IMR-90 (cell line): ENCODE measurements around the gene CDC25A. TPM values are rescaled to one million over a fixed set of nuclear protein-coding genes. Genes with fewer than 3 reads are reported as not detected.

ENCODE experiments used
- ATAC-seq: fragments of 200-7000 bp; cut with Tn5 transposase; 2 replicates; pipeline ENCODE4 v1.9.1; 2020; ENCODE audit warnings: low read depth, mild to moderate bottlenecking, moderate library complexity
- BruUV-seq: library from RNA; stranded (reverse); fragments of 400-500 nt; replicated peaks from 2 replicates; lab custom pipeline; 2021; lab: Mats Ljungman, UMichigan
- CTCF ChIA-PET: fragments of 300-600 bp; formaldehyde crosslinking; extraction: SDS; loops from one replicate; lab custom pipeline; 2021; ENCODE audit warnings: antibody characterized with exemption; lab: Yijun Ruan, JAX
- POLR2A ChIA-PET: fragments of 300-600 bp; sonication (Branson Sonifier 250); formaldehyde crosslinking; loops from one replicate; lab custom pipeline; 2022; ENCODE audit warnings: antibody characterized with exemption; ENCODE audit not compliant: unreplicated experiment; lab: Charles Lee
- DNase-seq: peaks from one replicate; pipeline ENCODE4 v3.0.0; 2013
- H2AFZ ChIP-seq: replicated peaks from 2 replicates; pipeline ENCODE3; 2013; ENCODE audit warnings: low read length, mild to moderate bottlenecking; ENCODE audit not compliant: poor library complexity
- H2AK5ac ChIP-seq: 2 replicates; pipeline ENCODE4 v1.6.1; 2013; ENCODE audit warnings: low read depth, low read length, inconsistent platforms
- H2AK9ac ChIP-seq: replicated peaks from 2 replicates; pipeline ENCODE3; 2013; ENCODE audit warnings: mild to moderate bottlenecking, low read depth, low read length, moderate library complexity; ENCODE audit not compliant: poor library complexity
- H2BK120ac ChIP-seq: 2 replicates; pipeline ENCODE4 v1.6.1; 2013; ENCODE audit warnings: low read depth, low read length, inconsistent platforms
- H2BK15ac ChIP-seq: 3 replicates; pipeline ENCODE4 v1.6.1; 2013; ENCODE audit warnings: low read depth, low read length, inconsistent platforms
- H2BK20ac ChIP-seq: 2 replicates; pipeline ENCODE4 v1.6.1; 2013; ENCODE audit warnings: low read depth, mild to moderate bottlenecking, inconsistent platforms, low read length, moderate library complexity
- H2BK5ac ChIP-seq: 2 replicates; pipeline ENCODE4 v1.6.1; 2013; ENCODE audit warnings: mild to moderate bottlenecking, low read depth, low read length, inconsistent platforms; ENCODE audit not compliant: poor library complexity, severe bottlenecking
- H3K14ac ChIP-seq: replicated peaks from 2 replicates; pipeline ENCODE4 v1.6.1; 2013; ENCODE audit warnings: low read depth, low read length, inconsistent platforms
- H3K18ac ChIP-seq: 2 replicates; pipeline ENCODE4 v1.6.1; 2013; ENCODE audit warnings: low read depth, low read length, control low read depth
- H3K23ac ChIP-seq: 2 replicates; pipeline ENCODE4 v1.6.1; 2013; ENCODE audit warnings: low read depth, low read length, inconsistent platforms
- H3K27ac ChIP-seq: 2 replicates; pipeline ENCODE4 v1.5.1; 2013; ENCODE audit warnings: mild to moderate bottlenecking, control low read depth, low read length; ENCODE audit not compliant: insufficient read depth
- H3K27me3 ChIP-seq: 2 replicates; pipeline ENCODE4 v1.6.1; 2013; ENCODE audit warnings: low read length; ENCODE audit not compliant: control insufficient read depth, insufficient read depth
- H3K36me3 ChIP-seq: 2 replicates; pipeline ENCODE4 v1.6.1; 2013; ENCODE audit warnings: low read length, mixed read lengths; ENCODE audit not compliant: control insufficient read depth, insufficient read depth
- H3K4ac ChIP-seq: 2 replicates; pipeline ENCODE4 v1.6.1; 2013; ENCODE audit warnings: low read depth, low read length, inconsistent platforms
- H3K4me1 ChIP-seq: 2 replicates; pipeline ENCODE4 v1.6.1; 2013; ENCODE audit warnings: low read length, mixed read lengths; ENCODE audit not compliant: control insufficient read depth, insufficient read depth
- H3K4me2 ChIP-seq: 2 replicates; pipeline ENCODE4 v1.6.1; 2013; ENCODE audit warnings: low read depth, mild to moderate bottlenecking, control low read depth, low read length, moderate library complexity
- H3K4me3 ChIP-seq: 2 replicates; pipeline ENCODE4 v1.5.1; 2013; ENCODE audit warnings: low read depth, mild to moderate bottlenecking, control low read depth, low read length, moderate library complexity; ENCODE audit not compliant: insufficient read depth
- H3K56ac ChIP-seq: 2 replicates; pipeline ENCODE4 v1.6.1; 2013; ENCODE audit warnings: low read length, inconsistent platforms; ENCODE audit not compliant: insufficient read depth; ENCODE audit errors: extremely low read depth
- H3K79me1 ChIP-seq, 2 experiments: 2 replicates each; pipeline ENCODE4 v1.6.1; 2013; ENCODE audit warnings: low read length in 2 of 2, inconsistent platforms in 1 of 2, low read depth in 1 of 2
- H3K9ac ChIP-seq: 2 replicates; pipeline ENCODE4 v1.6.1; 2013; ENCODE audit warnings: low read depth, low read length, control low read depth
- H3K9me1 ChIP-seq: 2 replicates; pipeline ENCODE4 v1.6.1; 2013; ENCODE audit warnings: low read length, inconsistent platforms; ENCODE audit not compliant: insufficient read depth
- H3K9me3 ChIP-seq: 2 replicates; pipeline ENCODE4 v1.6.1; 2013; ENCODE audit warnings: low read length; ENCODE audit not compliant: control insufficient read depth, insufficient read depth
- H4K20me1 ChIP-seq: 2 replicates; pipeline ENCODE4 v1.6.1; 2013; ENCODE audit warnings: low read length, inconsistent platforms; ENCODE audit not compliant: insufficient read depth
- H4K5ac ChIP-seq: 2 replicates; pipeline ENCODE4 v1.6.1; 2013; ENCODE audit warnings: mild to moderate bottlenecking, low read depth, low read length, control low read depth
- H4K8ac ChIP-seq, 2 experiments: 2 replicates each; pipeline ENCODE4 v1.6.1; 2013; ENCODE audit warnings: low read depth in 2 of 2, low read length in 2 of 2, control low read depth in 1 of 2, inconsistent platforms in 1 of 2
- H4K91ac ChIP-seq: 2 replicates; pipeline ENCODE4 v1.6.1; 2013; ENCODE audit warnings: low read depth, low read length, inconsistent platforms; ENCODE audit not compliant: insufficient read depth
- POLR2A ChIP-seq: IDR thresholded peaks from 2 replicates; pipeline ENCODE4 v1.6.1; 2012; ENCODE audit warnings: mild to moderate bottlenecking, low read depth, low read length
- RAD21 ChIP-seq: IDR thresholded peaks from 2 replicates; pipeline ENCODE4 v1.6.1; 2012; ENCODE audit warnings: low read length, improper control_type of control experiment
- RCOR1 ChIP-seq: IDR thresholded peaks from 2 replicates; pipeline ENCODE4 v1.6.1; 2012; ENCODE audit warnings: mild to moderate bottlenecking, low read length, improper control_type of control experiment; ENCODE audit not compliant: insufficient replicate concordance
- RFX5 ChIP-seq: IDR thresholded peaks from 2 replicates; pipeline ENCODE4 v1.8.0; 2012; ENCODE audit warnings: low read depth, mild to moderate bottlenecking, low read length, moderate library complexity
- SMC3 ChIP-seq: fragments of 150-350 bp; IDR thresholded peaks from 2 replicates; pipeline ENCODE4 v1.6.1; 2016; ENCODE audit warnings: low read depth, mild to moderate bottlenecking, antibody characterized with exemption, low read length, moderate library complexity
- WGBS, 2 experiments: methylation state at CpG; one replicate each; pipeline versions ENCODE4 v1.1.5 to v1.1.7; 2013; ENCODE audit warnings: missing lambda C conversion rate in 2 of 2; ENCODE audit not compliant: insufficient read length in 1 of 2; ENCODE audit errors: extremely low coverage in 2 of 2; 5-methylcytosine and 5-hydroxymethylcytosine counted together
- dilution Hi-C: fragments of 300-500 bp; cut with HindIII; formaldehyde crosslinking; loops from one replicate; pipeline ENCODE4 v1.14.3; 2018; ENCODE audit warnings: low sequenced_read_pairs; ENCODE audit not compliant: unreplicated experiment
- in situ Hi-C: fragments of 300-500 bp; cut with MboI; formaldehyde crosslinking; loops from 3 replicates; pipeline ENCODE4 v1.14.3; 2019; ENCODE audit warnings: low sequenced_read_pairs, inconsistent platforms, mixed read lengths
- intact Hi-C: fragments of 100-400 bp; cut with micrococcal nuclease; formaldehyde crosslinking; loops from 2 replicates; pipeline ENCODE4 v1.10.0; 2022
- polyA plus RNA-seq, 3 experiments: library from polyadenylated mRNA; depleted of rRNA; stranded (reverse); fragments of >200 nt; gene quantifications; 2 replicates each; pipeline ENCODE4 v1.2.3, GENCODE V29; 2012; ENCODE audit warnings: low replicate concordance in 1 of 3
- total RNA-seq: library from RNA; depleted of rRNA; stranded (reverse); fragments of >200 nt; gene quantifications from 2 replicates; pipeline ENCODE4 v1.2.3, GENCODE V29; 2012
- TF ChIP-seq, protein P1 (sequence below): fragments of 150-350 bp; IDR thresholded peaks from 2 replicates; pipeline ENCODE4 v1.6.1; 2017; ENCODE audit warnings: mild to moderate bottlenecking, antibody characterized with exemption, low read length, low read depth
- TF ChIP-seq, protein P2 (sequence below): conservative IDR thresholded peaks from 2 replicates; pipeline ENCODE4 v1.5.1; 2012; ENCODE audit warnings: mild to moderate bottlenecking, low read depth, low read length, improper control_type of control experiment

The CDC25A gene
- total and polyA plus RNA-seq, 2 of the 4 experiments (the other 2 are of a cell fraction): 4.2 to 10.6 TPM

DNA sequence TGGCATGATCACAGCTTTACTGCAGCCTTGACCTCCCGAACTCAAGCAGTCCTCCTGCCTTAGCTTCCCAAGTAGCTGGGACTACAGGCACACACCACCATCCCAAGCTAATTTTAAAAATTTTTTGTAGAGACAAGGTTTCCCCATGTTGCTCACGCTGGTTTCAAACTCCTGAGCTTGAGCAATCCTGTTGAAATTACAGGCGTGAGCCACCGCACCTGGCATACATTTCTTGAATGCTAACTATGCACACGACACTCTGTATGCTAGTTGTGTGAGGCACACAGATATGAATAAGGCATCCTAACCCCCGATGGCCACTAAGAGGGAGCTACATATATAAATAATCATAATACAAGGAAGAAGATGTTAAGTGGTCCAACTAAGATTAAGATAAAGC is 64.9 kb downstream of the CDC25A start:
- POLR2A ChIA-PET: no interaction called here
- no peak overlapping the region for H3K4me3 ChIP-seq
- H3K9ac ChIP-seq: no peak overlapping the region
- 0 out of 4 replicates have a peak, but pooled peaks cover 0 to 3% of the 10 kb centered on the region in 2 experiments for H3K79me1 ChIP-seq
- no peak overlapping the region for H3K14ac ChIP-seq
- no peak overlapping the region for H3K56ac ChIP-seq
- H3K4me1 ChIP-seq: peaks cover 4% of the 10 kb centered on the region
- no TSS peak for BruUV-seq
- no peak overlapping the region for H4K8ac ChIP-seq
- H3K4ac ChIP-seq: no peak overlapping the region
- TF ChIP-seq, protein P1, sequence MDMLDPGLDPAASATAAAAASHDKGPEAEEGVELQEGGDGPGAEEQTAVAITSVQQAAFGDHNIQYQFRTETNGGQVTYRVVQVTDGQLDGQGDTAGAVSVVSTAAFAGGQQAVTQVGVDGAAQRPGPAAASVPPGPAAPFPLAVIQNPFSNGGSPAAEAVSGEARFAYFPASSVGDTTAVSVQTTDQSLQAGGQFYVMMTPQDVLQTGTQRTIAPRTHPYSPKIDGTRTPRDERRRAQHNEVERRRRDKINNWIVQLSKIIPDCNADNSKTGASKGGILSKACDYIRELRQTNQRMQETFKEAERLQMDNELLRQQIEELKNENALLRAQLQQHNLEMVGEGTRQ: no peak
- TF ChIP-seq RCOR1 (no peak), SMC3 (no peak), POLR2A (no peak), RAD21 (no peak), RFX5 (no peak)
- TF ChIP-seq, protein P2, sequence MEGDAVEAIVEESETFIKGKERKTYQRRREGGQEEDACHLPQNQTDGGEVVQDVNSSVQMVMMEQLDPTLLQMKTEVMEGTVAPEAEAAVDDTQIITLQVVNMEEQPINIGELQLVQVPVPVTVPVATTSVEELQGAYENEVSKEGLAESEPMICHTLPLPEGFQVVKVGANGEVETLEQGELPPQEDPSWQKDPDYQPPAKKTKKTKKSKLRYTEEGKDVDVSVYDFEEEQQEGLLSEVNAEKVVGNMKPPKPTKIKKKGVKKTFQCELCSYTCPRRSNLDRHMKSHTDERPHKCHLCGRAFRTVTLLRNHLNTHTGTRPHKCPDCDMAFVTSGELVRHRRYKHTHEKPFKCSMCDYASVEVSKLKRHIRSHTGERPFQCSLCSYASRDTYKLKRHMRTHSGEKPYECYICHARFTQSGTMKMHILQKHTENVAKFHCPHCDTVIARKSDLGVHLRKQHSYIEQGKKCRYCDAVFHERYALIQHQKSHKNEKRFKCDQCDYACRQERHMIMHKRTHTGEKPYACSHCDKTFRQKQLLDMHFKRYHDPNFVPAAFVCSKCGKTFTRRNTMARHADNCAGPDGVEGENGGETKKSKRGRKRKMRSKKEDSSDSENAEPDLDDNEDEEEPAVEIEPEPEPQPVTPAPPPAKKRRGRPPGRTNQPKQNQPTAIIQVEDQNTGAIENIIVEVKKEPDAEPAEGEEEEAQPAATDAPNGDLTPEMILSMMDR: no peak
- intact Hi-C loops: no loop called here
- CTCF ChIA-PET: no interaction called here
- no peak overlapping the region for H2BK5ac ChIP-seq
- no peaks in the 10 kb centered on the region for H3K36me3 ChIP-seq
- H2AK5ac ChIP-seq: no peak overlapping the region
- H2AFZ ChIP-seq: no peak overlapping the region
- WGBS, 2 experiments: 93% methylated on average over 2 of the region's 6 CpGs; no CpG with 5 or more reads in 1 of the 2 experiments
- H3K27me3 ChIP-seq: no peaks in the 10 kb centered on the region
- H2BK120ac ChIP-seq: no peak overlapping the region
- in situ Hi-C loops: no loop called here
- no peak for DNase-seq
- H4K20me1 ChIP-seq: peaks cover 6% of the 10 kb centered on the region; the same call in 1 of the 2 replicates
- H3K4me2 ChIP-seq: no peak overlapping the region
- no peak overlapping the region for H2AK9ac ChIP-seq
- no peak for ATAC-seq
- H2BK15ac ChIP-seq: no peak overlapping the region
- H4K5ac ChIP-seq: no peak overlapping the region
- H3K18ac ChIP-seq: no peak overlapping the region
- no peak overlapping the region for H3K27ac ChIP-seq
- no peak overlapping the region for H2BK20ac ChIP-seq
- dilution Hi-C loops: no loop called here
- no peaks in the 10 kb centered on the region for H3K9me3 ChIP-seq
- no peak overlapping the region for H3K23ac ChIP-seq
- H3K9me1 ChIP-seq: peaks cover 5% of the 10 kb centered on the region
- no peak overlapping the region for H4K91ac ChIP-seq
